HUES48 (cell line): Measurements from ENCODE around the gene TCF20.
A peak's percentile ranks its signal among the peaks of the same experiment; 100 is the strongest.

Experiments
- H3K27ac ChIP-seq: one replicate; pipeline ENCODE4 v1.7.0; 2013; ENCODE audit warnings: low read depth, low read length, inconsistent platforms
- H3K27me3 ChIP-seq: 2 replicates; pipeline ENCODE4 v1.6.1; 2013; ENCODE audit warnings: mild to moderate bottlenecking, low read length; ENCODE audit not compliant: control insufficient read depth, insufficient read depth
- H3K36me3 ChIP-seq: 2 replicates; pipeline ENCODE4 v1.6.1; 2013; ENCODE audit warnings: low read length; ENCODE audit not compliant: control insufficient read depth, insufficient read depth
- H3K4me1 ChIP-seq: 2 replicates; pipeline ENCODE4 v1.6.1; 2013; ENCODE audit warnings: mild to moderate bottlenecking, low read length; ENCODE audit not compliant: control insufficient read depth, insufficient read depth
- H3K4me3 ChIP-seq: 2 replicates; pipeline ENCODE4 v1.5.1; 2013; ENCODE audit warnings: mild to moderate bottlenecking, low read depth, low read length
- H3K9ac ChIP-seq: 2 replicates; pipeline ENCODE4 v1.6.1; 2013; ENCODE audit warnings: mild to moderate bottlenecking, low read depth, low read length, moderate library complexity
- H3K9me3 ChIP-seq: 2 replicates; pipeline ENCODE4 v1.6.1; 2013; ENCODE audit warnings: low read length; ENCODE audit not compliant: control insufficient read depth, insufficient read depth

Gene TCF20

GRCh38 chr22:42309865-42310264, 39.4 kb upstream of the TCF20 start:
- Histone ChIP-seq H3K4me1 (peaks cover 17% of the 10 kb centered on the region), H3K27ac (peak overlapping the region; percentile 27), H3K36me3 (no peaks in the 10 kb centered on the region), H3K9ac (no peak overlapping the region), H3K4me3 (no peak overlapping the region), H3K27me3 (peaks cover 5% of the 10 kb centered on the region; the same call in 1 of the 2 replicates), H3K9me3 (no peaks in the 10 kb centered on the region)

- H3K36me3 ChIP-seq: no peaks in the 10 kb centered on the region
- peaks cover 12% of the 10 kb centered on the region for H3K27me3 ChIP-seq
- no peak overlapping the region for H3K27ac ChIP-seq
- peaks cover 15% of the 10 kb centered on the region for H3K4me1 ChIP-seq
- no peak overlapping the region for H3K4me3 ChIP-seq
- H3K9me3 ChIP-seq: no peaks in the 10 kb centered on the region
- no peak overlapping the region for H3K9ac ChIP-seq
These were observed 38.5 kb upstream of the TCF20 start for GRCh38 chr22:42308892-42309468.

GRCh38 chr22:42307806-42308563, 37.5 kb upstream of the TCF20 start:
- Histone ChIP-seq H3K4me3 (no peak overlapping the region), H3K9ac (no peak overlapping the region), H3K4me1 (peaks cover 18% of the 10 kb centered on the region), H3K27ac (no peak overlapping the region), H3K36me3 (no peaks in the 10 kb centered on the region), H3K27me3 (peaks cover 12% of the 10 kb centered on the region), H3K9me3 (no peaks in the 10 kb centered on the region)

GRCh38 chr22:42306010-42306409, 35.6 kb upstream of the TCF20 start:
- H3K9ac ChIP-seq: no peak overlapping the region
- peaks cover 16% of the 10 kb centered on the region for H3K27me3 ChIP-seq
- no peak overlapping the region for H3K27ac ChIP-seq
- H3K36me3 ChIP-seq: no peaks in the 10 kb centered on the region
- no peaks in the 10 kb centered on the region for H3K9me3 ChIP-seq
- no peak overlapping the region for H3K4me3 ChIP-seq
- H3K4me1 ChIP-seq: peaks cover 25% of the 10 kb centered on the region

- Histone ChIP-seq H3K9me3 (no peaks in the 10 kb centered on the region), H3K27ac (no peak overlapping the region), H3K36me3 (no peaks in the 10 kb centered on the region), H3K4me3 (peak overlapping the region; percentile 48), H3K4me1 (peaks cover 39% of the 10 kb centered on the region), H3K27me3 (peaks cover 16% of the 10 kb centered on the region), H3K9ac (no peak overlapping the region)
These were observed 33.9 kb upstream of the TCF20 start for GRCh38 chr22:42304324-42304790.

- H3K9ac ChIP-seq: no peak overlapping the region
- H3K27me3 ChIP-seq: peaks cover 16% of the 10 kb centered on the region
- H3K4me1 ChIP-seq: peaks cover 46% of the 10 kb centered on the region
- H3K4me3 ChIP-seq: peak overlapping the region; percentile 48
- no peak overlapping the region for H3K27ac ChIP-seq
- no peaks in the 10 kb centered on the region for H3K9me3 ChIP-seq
- no peaks in the 10 kb centered on the region for H3K36me3 ChIP-seq
These were observed 33.2 kb upstream of the TCF20 start for GRCh38 chr22:42303396-42304323.

GRCh38 chr22:42301742-42302102, 31.3 kb upstream of the TCF20 start:
- H3K36me3 ChIP-seq: no peaks in the 10 kb centered on the region
- H3K4me3 ChIP-seq: no peak overlapping the region
- peaks cover 52% of the 10 kb centered on the region for H3K4me1 ChIP-seq
- H3K27ac ChIP-seq: no peak overlapping the region
- H3K27me3 ChIP-seq: peaks cover 16% of the 10 kb centered on the region
- no peak overlapping the region for H3K9ac ChIP-seq
- no peaks in the 10 kb centered on the region for H3K9me3 ChIP-seq

- Histone ChIP-seq H3K36me3 (no peaks in the 10 kb centered on the region), H3K27ac (no peak overlapping the region), H3K9ac (no peak overlapping the region), H3K4me1 (peaks cover 52% of the 10 kb centered on the region), H3K9me3 (no peaks in the 10 kb centered on the region), H3K4me3 (no peak overlapping the region), H3K27me3 (peaks cover 16% of the 10 kb centered on the region)
These were observed 30.8 kb upstream of the TCF20 start for GRCh38 chr22:42301077-42301741.

GRCh38 chr22:42300259-42301076, 30.0 kb upstream of the TCF20 start:
- Histone ChIP-seq H3K4me3 (peak overlapping the region; percentile 51), H3K9ac (no peak overlapping the region)

More at GRCh38 chr22:42300259-42301076, 30.0 kb upstream of the TCF20 start:
- Histone ChIP-seq H3K27me3 (peaks cover 16% of the 10 kb centered on the region), H3K27ac (peak overlapping the region; percentile 65), H3K36me3 (no peaks in the 10 kb centered on the region), H3K4me1 (peaks cover 52% of the 10 kb centered on the region), H3K9me3 (no peaks in the 10 kb centered on the region)
